ENCODE measurements around the gene BICRAL. TPM values are rescaled to one million over a fixed set of nuclear protein-coding genes. Genes with fewer than 3 reads are reported as not detected.

The BICRAL gene
- 2.2 to 3.5 TPM (median 3.1 TPM) in 5 replicates for total RNA-seq (2022; extraction: Qiagen RNA extraction)

DNA sequence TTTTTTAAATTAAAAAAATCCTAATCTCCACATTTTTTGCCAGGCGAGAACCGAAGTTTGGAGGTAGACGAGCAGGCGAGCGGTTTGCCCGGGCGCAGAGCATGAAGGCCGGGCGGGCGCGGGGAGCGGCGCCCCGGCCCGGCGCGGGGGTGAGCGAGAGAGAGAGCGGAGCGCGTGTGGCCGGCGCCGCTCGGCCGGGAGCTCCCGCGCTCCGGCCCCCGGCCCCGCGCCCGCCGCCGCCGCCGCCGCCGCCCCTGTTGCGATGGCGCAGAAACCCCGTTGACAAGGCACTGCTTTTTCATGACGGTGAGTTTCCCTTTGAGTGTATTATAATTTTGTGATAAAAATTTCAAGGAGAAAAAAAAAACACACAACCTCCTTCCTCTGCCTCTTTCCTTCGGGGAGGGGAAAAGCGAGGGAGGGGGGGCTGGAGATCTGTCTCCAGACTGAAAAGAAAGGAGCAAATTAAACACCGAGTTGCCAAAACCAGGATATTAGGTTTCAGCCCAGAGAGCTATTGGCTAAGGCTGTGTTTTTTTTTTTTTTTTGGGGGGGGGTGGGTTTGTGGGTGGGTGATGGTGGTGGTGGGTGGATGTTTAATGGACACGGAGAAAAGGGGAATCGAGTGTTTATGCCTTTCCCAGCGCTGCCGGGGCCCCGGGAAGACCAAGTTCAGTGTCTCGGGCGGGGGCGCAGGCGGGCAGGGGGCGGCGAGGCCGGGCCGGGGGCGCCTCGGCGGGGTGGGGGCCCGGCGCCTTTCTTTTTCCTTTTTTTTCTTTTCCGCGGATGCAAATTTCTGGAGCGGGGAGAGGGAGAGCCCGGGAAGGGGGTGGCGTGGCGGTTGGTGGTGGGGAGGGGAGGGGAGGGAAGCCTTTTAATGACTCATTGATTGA, at the start of gene BICRAL:
Gene BICRAL, plus strand, starts transcription at position 257 of the 893 bp plus-strand sequence. CDS start 39,971 bp downstream, outside the sequence.

GRCh38 chr6:42745640-42746462, 36.0 kb upstream of the BICRAL start, which contains the start of gene TBCC:
Gene TBCC, minus strand, starts transcription at chr6:42746103. Its CDS starts 30 bp downstream, at chr6:42746073.

GRCh38 chr6:42879372-42880239, 97.8 kb downstream of the BICRAL start, which contains the start of gene RPL7L1:
Gene RPL7L1, plus strand, starts transcription at chr6:42879616. Its CDS starts 295 bp downstream, at chr6:42879911.

GRCh38 chr6:42915732-42916131, 133.9 kb downstream of the BICRAL start, which contains the start of gene PTCRA:
Gene PTCRA, plus strand, starts transcription at chr6:42916053. Its CDS starts 17 bp downstream, at chr6:42916070.

Other genes starting within 250 kb of the BICRAL start
- gene UBR2, start 218.0 kb upstream of the BICRAL start, total RNA-seq (2022; extraction: Qiagen RNA extraction), result 6.0 to 8.5 TPM (median 6.9 TPM) in 5 replicates
- gene PRPH2, start 59.5 kb upstream of the BICRAL start, total RNA-seq (2022; extraction: Qiagen RNA extraction), result not detected in 5 replicates
- gene TBCC, start 35.9 kb upstream of the BICRAL start, total RNA-seq (2022; extraction: Qiagen RNA extraction), result 16.1 to 17.2 TPM (median 16.9 TPM) in 5 replicates
- 61.3 to 99.1 TPM (median 63.8 TPM) in 5 replicates for gene RPL7L1, start 97.6 kb downstream of the BICRAL start, total RNA-seq (2022; extraction: Qiagen RNA extraction)
- gene PTCRA, start 134.0 kb downstream of the BICRAL start, total RNA-seq (2022; extraction: Qiagen RNA extraction), result not detected in 5 replicates
- 36.4 to 43.0 TPM (median 40.4 TPM) in 5 replicates for gene CNPY3, start 147.4 kb downstream of the BICRAL start, total RNA-seq (2022; extraction: Qiagen RNA extraction)
- gene GNMT, start 178.7 kb downstream of the BICRAL start, total RNA-seq (2022; extraction: Qiagen RNA extraction), result 0.13 to 0.31 TPM (median 0.21 TPM) in 3 of 5 replicates, not detected in the others
- 7.8 to 9.7 TPM (median 9.0 TPM) in 5 replicates for gene PEX6, start 197.1 kb downstream of the BICRAL start, total RNA-seq (2022; extraction: Qiagen RNA extraction)
- 23.1 to 33.3 TPM (median 25.7 TPM) in 5 replicates for gene PPP2R5D, start 202.5 kb downstream of the BICRAL start, total RNA-seq (2022; extraction: Qiagen RNA extraction)
- gene MEA1, start 231.9 kb downstream of the BICRAL start, total RNA-seq (2022; extraction: Qiagen RNA extraction), result 87.9 to 98.7 TPM (median 90.9 TPM) in 5 replicates
- gene KLHDC3, start 232.2 kb downstream of the BICRAL start, total RNA-seq (2022; extraction: Qiagen RNA extraction), result 27.1 to 27.9 TPM (median 27.6 TPM) in 5 replicates
- 65.6 to 79.1 TPM (median 68.6 TPM) in 5 replicates for gene RRP36, start 239.6 kb downstream of the BICRAL start, total RNA-seq (2022; extraction: Qiagen RNA extraction)